SU-DHL-6 (cell line): ENCODE measurements around the gene FLACC1.
"Not testable (repeated sequence)": the region's sequence is repeated elsewhere in the genome, so short reads cannot be mapped to it uniquely, and the experiment has no call there.

Experiments
- H2AFZ ChIP-seq: fragments of 200-600 bp; sonication (generic); 2 replicates; pipeline ENCODE4 v1.6.1; 2014; ENCODE audit warnings: low read depth, mild to moderate bottlenecking, moderate library complexity, mixed read lengths, antibody characterized with exemption, low read length; ENCODE audit not compliant: severe bottlenecking
- H3F3A ChIP-seq: fragments of 200-600 bp; shearing (Covaris generic); 2 replicates; pipeline ENCODE4 v1.6.0; 2016; ENCODE audit warnings: antibody characterized with exemption, mild to moderate bottlenecking; ENCODE audit not compliant: insufficient read depth
- H3K27ac ChIP-seq: fragments of 200-600 bp; sonication (generic); 2 replicates; pipeline ENCODE4 v1.5.1; 2016; ENCODE audit warnings: low read depth, mild to moderate bottlenecking, low read length, moderate library complexity, mixed read lengths
- H3K27me3 ChIP-seq: fragments of 200-600 bp; sonication (generic), shearing (Covaris generic); 2 replicates; pipeline ENCODE4 v1.6.0; 2014; ENCODE audit warnings: mild to moderate bottlenecking, low read length
- H3K36me3 ChIP-seq: fragments of 200-600 bp; sonication (generic); 2 replicates; pipeline ENCODE4 v1.6.1; 2014; ENCODE audit warnings: mild to moderate bottlenecking, low read length, mixed read lengths
- H3K4me2 ChIP-seq: fragments of 300-600, 200-600 bp; shearing (Covaris generic), sonication (generic); 2 replicates; pipeline ENCODE4 v1.6.0; 2014; ENCODE audit warnings: low read length, low read depth, mild to moderate bottlenecking; ENCODE audit not compliant: poor library complexity, severe bottlenecking
- H3K4me3 ChIP-seq: fragments of 200-600 bp; sonication (generic); 2 replicates; pipeline ENCODE4 v1.5.1; 2014; ENCODE audit warnings: antibody characterized with exemption, low read length, mild to moderate bottlenecking, mixed read lengths; ENCODE audit not compliant: insufficient read depth, poor library complexity, severe bottlenecking
- H3K79me2 ChIP-seq: fragments of 200-600 bp; sonication (generic); 2 replicates; pipeline ENCODE4 v1.6.1; 2014; ENCODE audit warnings: mild to moderate bottlenecking, low read length, moderate library complexity; ENCODE audit not compliant: insufficient read depth
- H3K9ac ChIP-seq: fragments of 200-600 bp; sonication (generic); 2 replicates; pipeline ENCODE4 v1.7.0; 2014; ENCODE audit warnings: mild to moderate bottlenecking, low read length
- H3K9me2 ChIP-seq: fragments of 200-600 bp; sonication (generic); replicated peaks from 2 replicates; pipeline ENCODE4 v1.6.1; 2014; ENCODE audit warnings: low read length; ENCODE audit not compliant: insufficient read depth
- H3K9me3 ChIP-seq: fragments of 200-600 bp; sonication (generic); 2 replicates; pipeline ENCODE4 v1.6.1; 2014; ENCODE audit warnings: low read length, mixed read lengths; ENCODE audit not compliant: insufficient read depth
- H4K20me1 ChIP-seq: fragments of 200-600 bp; sonication (generic); 2 replicates; pipeline ENCODE4 v1.6.1; 2014; ENCODE audit warnings: low read depth, mild to moderate bottlenecking, antibody characterized with exemption, low read length, moderate library complexity, mixed read lengths
- EZH2phosphoT487 ChIP-seq: fragments of 200-600 bp; sonication (generic), shearing (Covaris generic); conservative IDR thresholded peaks from 2 replicates; pipeline ENCODE4 v1.6.1; 2018; ENCODE audit warnings: mild to moderate bottlenecking, antibody characterized with exemption, low read length, moderate library complexity, mixed read lengths
- TF ChIP-seq, protein P1 (sequence below): fragments of 200-600 bp; sonication (generic); IDR thresholded peaks from one replicate; pipeline ENCODE4 v1.5.1; 2017; ENCODE audit warnings: antibody characterized with exemption, mild to moderate bottlenecking, low read length, moderate library complexity; ENCODE audit not compliant: insufficient read depth, poor library complexity, severe bottlenecking

FLACC1 gene

DNA sequence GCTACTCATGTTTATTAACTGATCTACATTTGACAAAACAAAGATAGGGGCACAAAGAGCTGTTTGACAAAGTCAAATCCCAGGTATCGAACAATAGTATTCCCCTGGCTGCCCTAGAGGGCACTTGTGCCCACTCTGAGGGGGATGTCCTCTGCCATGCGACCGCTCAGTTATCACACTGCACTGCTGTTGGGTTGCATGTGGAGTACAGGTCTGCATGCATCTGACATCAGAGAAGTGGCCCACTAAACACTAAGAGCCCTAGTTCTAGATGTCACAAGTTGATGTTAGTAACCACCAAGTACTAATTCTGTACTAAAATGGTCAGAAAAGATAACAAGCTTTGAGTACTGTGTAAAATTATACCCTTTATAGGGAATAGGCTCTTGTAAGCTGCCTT, 20.1 kb upstream of the FLACC1 start:
- Histone ChIP-seq H4K20me1 (no peaks in the 10 kb centered on the region), H3K4me3 (no peak overlapping the region), H3K9me3 (no peaks in the 10 kb centered on the region), H3K9ac (no peak overlapping the region), H3K79me2 (no peaks in the 10 kb centered on the region), H3F3A (peaks cover 6% of the 10 kb centered on the region; the same call in 1 of the 2 replicates), H3K4me2 (no peak overlapping the region), H3K27me3 (no peaks in the 10 kb centered on the region), H3K9me2 (no peaks in the 10 kb centered on the region), H2AFZ (no peak overlapping the region), H3K36me3 (0 out of 2 replicates have a peak, but pooled peaks cover 6% of the 10 kb centered on the region), H3K27ac (no peak overlapping the region)
- TF ChIP-seq, protein P1, sequence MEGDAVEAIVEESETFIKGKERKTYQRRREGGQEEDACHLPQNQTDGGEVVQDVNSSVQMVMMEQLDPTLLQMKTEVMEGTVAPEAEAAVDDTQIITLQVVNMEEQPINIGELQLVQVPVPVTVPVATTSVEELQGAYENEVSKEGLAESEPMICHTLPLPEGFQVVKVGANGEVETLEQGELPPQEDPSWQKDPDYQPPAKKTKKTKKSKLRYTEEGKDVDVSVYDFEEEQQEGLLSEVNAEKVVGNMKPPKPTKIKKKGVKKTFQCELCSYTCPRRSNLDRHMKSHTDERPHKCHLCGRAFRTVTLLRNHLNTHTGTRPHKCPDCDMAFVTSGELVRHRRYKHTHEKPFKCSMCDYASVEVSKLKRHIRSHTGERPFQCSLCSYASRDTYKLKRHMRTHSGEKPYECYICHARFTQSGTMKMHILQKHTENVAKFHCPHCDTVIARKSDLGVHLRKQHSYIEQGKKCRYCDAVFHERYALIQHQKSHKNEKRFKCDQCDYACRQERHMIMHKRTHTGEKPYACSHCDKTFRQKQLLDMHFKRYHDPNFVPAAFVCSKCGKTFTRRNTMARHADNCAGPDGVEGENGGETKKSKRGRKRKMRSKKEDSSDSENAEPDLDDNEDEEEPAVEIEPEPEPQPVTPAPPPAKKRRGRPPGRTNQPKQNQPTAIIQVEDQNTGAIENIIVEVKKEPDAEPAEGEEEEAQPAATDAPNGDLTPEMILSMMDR = no peak
- no peak for TF ChIP-seq EZH2phosphoT487

DNA sequence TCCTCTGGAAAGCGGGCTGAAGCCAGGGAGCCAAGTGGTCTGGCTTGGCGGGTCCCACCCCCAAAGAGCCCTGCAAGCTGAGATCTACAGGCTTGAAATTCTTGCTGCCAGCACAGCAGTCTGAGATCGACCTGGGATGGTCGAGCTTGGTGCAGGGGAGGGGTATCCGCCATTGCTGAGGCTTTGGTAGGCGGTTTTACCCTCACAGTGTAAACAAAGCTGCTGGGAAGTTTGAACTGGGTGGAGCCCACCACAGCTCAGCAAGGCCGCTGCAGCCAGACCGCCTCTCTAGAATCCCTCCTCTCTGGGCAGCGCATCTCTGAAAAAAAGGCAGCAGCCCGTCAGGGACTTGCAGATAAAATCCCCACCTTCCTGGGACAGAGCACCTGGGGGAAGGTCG, 12.6 kb upstream of the FLACC1 start:
- Histone ChIP-seq H3K27me3 (no peaks in the 10 kb centered on the region), H3K27ac (no peak overlapping the region), H3K9ac (no peak overlapping the region)

DNA sequence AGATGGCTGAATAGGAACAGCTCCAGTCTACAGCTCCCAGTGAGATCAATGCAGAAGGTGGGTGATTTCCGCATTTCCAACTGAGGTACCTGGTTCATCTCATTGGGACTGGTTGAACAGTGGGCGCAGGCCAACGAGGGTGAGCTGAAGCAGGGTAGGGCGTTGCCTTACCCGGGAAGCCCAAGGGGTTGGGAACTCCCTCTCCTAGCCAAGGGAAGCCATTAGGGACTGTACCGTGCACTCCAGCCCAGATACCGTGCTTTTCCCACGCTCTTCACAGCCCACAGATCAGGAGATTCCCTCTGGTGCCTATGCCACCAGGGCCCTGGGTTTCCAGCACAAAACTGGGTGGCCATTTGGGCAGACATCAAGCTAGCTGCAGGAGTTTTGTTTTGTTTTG, 12.2 kb upstream of the FLACC1 start:
- H3K36me3 ChIP-seq, H4K20me1 ChIP-seq, H3K27ac ChIP-seq, H3K9me3 ChIP-seq, H3F3A ChIP-seq, H2AFZ ChIP-seq, H3K79me2 ChIP-seq, H3K9ac ChIP-seq, H3K4me3 ChIP-seq, H3K4me2 ChIP-seq, H3K27me3 ChIP-seq, H3K9me2 ChIP-seq: not testable (repeated sequence)

More for the DNA sequence above, 12.6 kb upstream of the FLACC1 start:
- no peak overlapping the region for H3K4me2 ChIP-seq
- no peak overlapping the region for H2AFZ ChIP-seq
- H3K4me3 ChIP-seq = no peak overlapping the region
- H4K20me1 ChIP-seq = no peaks in the 10 kb centered on the region
- no peaks in the 10 kb centered on the region for H3K36me3 ChIP-seq
- H3F3A ChIP-seq = no peaks in the 10 kb centered on the region
- H3K79me2 ChIP-seq = no peaks in the 10 kb centered on the region
- TF ChIP-seq, protein P1 = no peak
- TF ChIP-seq EZH2phosphoT487 = no peak
- H3K9me2 ChIP-seq = no peaks in the 10 kb centered on the region
- no peaks in the 10 kb centered on the region for H3K9me3 ChIP-seq

DNA sequence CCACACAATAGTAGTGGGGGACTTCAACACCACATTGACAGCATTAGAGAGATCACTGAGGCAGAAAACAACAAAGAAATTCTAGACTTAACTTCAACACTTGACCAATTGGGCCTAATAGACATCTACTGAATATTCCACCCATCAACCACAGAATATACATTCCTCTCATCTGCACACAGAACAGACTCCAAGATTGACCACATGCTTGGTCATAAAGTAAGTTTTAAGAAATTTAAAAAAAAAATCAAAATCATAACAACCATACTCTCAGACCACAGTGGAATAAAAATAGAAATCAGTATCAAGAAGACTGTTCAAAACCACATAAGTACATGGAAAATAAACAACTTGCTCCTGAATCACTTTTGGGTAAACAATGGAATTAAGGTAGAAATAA, 9.0 kb upstream of the FLACC1 start:
- no peaks in the 10 kb centered on the region for H3K27me3 ChIP-seq
- H3K79me2 ChIP-seq = no peaks in the 10 kb centered on the region
- no peaks in the 10 kb centered on the region for H3K9me3 ChIP-seq
- no peak overlapping the region for H2AFZ ChIP-seq
- H3K9ac ChIP-seq = no peak overlapping the region
- no peaks in the 10 kb centered on the region for H3K9me2 ChIP-seq
- H4K20me1 ChIP-seq = no peaks in the 10 kb centered on the region
- TF ChIP-seq, protein P1 = no peak
- H3F3A ChIP-seq = no peaks in the 10 kb centered on the region
- no peaks in the 10 kb centered on the region for H3K36me3 ChIP-seq
- no peak overlapping the region for H3K4me2 ChIP-seq
- no peak overlapping the region for H3K4me3 ChIP-seq
- H3K27ac ChIP-seq = no peak overlapping the region
